Measurements from ENCODE around the gene SMARCA5. TPM values are rescaled to one million over a fixed set of nuclear protein-coding genes. Genes with fewer than 3 reads are reported as not detected.

SMARCA5 gene
- total RNA-seq, 1 donor from 2014 or later, result 49.8 TPM

GRCh38 chr4:143531380-143531779 is 17.9 kb downstream of the SMARCA5 start:
- CTCF ChIA-PET, result no interaction called here
- Mint-ChIP-seq H3K4me3 (no peak overlapping the region), H3K27ac (no peak overlapping the region), H3K9me3 (no peaks in the 10 kb centered on the region), H3K36me3 (ENCODE audit: low read depth) (peaks cover 80% of the 10 kb centered on the region), H3K4me1 (no peaks in the 10 kb centered on the region), H3K27me3 (no peaks in the 10 kb centered on the region)
- intact Hi-C loops (cut with micrococcal nuclease), result loop anchor here (2.0 kb wide), 1 partner anchor 15 kb away; no protein-coding TSS in a partner anchor
- DNase-seq (no peak), ATAC-seq (ENCODE audit: low read depth) (no peak)
- no peak for TF ChIP-seq CTCF (IDR thresholded peaks at IDR 0.05)
- POLR2A ChIA-PET, result no interaction called here

GRCh38 chr4:143531788-143532491 is 18.4 kb downstream of the SMARCA5 start:
- Mint-ChIP-seq H3K27me3 (no peaks in the 10 kb centered on the region), H3K9me3 (no peaks in the 10 kb centered on the region), H3K4me1 (no peaks in the 10 kb centered on the region), H3K4me3 (no peak overlapping the region), H3K27ac (no peak overlapping the region), H3K36me3 (ENCODE audit: low read depth) (peaks cover 80% of the 10 kb centered on the region)
- TF ChIP-seq CTCF (IDR thresholded peaks at IDR 0.05), result no peak
- ChIA-PET POLR2A (no interaction called here), CTCF (no interaction called here)
- intact Hi-C loops (cut with micrococcal nuclease), result loop anchor here (2.0 kb wide), 1 partner anchor 15 kb away; no protein-coding TSS in a partner anchor
- ATAC-seq (ENCODE audit: low read depth) (no peak), DNase-seq (no peak)

GRCh38 chr4:143538979-143539669 is 25.6 kb downstream of the SMARCA5 start:
- H3K4me1 Mint-ChIP-seq, result peaks cover 13% of the 10 kb centered on the region
- peaks cover 85% of the 10 kb centered on the region for H3K36me3 Mint-ChIP-seq (ENCODE audit: low read depth)
- CTCF ChIA-PET, result no interaction called here
- no peaks in the 10 kb centered on the region for H3K9me3 Mint-ChIP-seq
- DNase-seq, result no peak
- no peaks in the 10 kb centered on the region for H3K27me3 Mint-ChIP-seq
- ATAC-seq (ENCODE audit: low read depth), result peak; percentile 42
- TF ChIP-seq CTCF (IDR thresholded peaks at IDR 0.05), result no peak
- H3K4me3 Mint-ChIP-seq, result no peak overlapping the region
- peak overlapping the region; percentile 61 for H3K27ac Mint-ChIP-seq
- intact Hi-C loops (cut with micrococcal nuclease), result no loop called here
- POLR2A ChIA-PET, result interaction anchor here (0.7 kb wide), 1 partner anchor 11 kb away, joined by 3 read pairs; no protein-coding TSS in a partner anchor

GRCh38 chr4:143539670-143540023 is 26.1 kb downstream of the SMARCA5 start:
- peaks cover 85% of the 10 kb centered on the region for H3K36me3 Mint-ChIP-seq (ENCODE audit: low read depth)
- no peak for TF ChIP-seq CTCF (IDR thresholded peaks at IDR 0.05)
- H3K4me3 Mint-ChIP-seq, result no peak overlapping the region
- intact Hi-C loops (cut with micrococcal nuclease), result no loop called here
- no peaks in the 10 kb centered on the region for H3K9me3 Mint-ChIP-seq
- ChIA-PET POLR2A (interaction anchor here (0.7 kb wide), 1 partner anchor 10 kb away, joined by 3 read pairs; no protein-coding TSS in a partner anchor), CTCF (no interaction called here)
- H3K27me3 Mint-ChIP-seq, result no peaks in the 10 kb centered on the region
- H3K4me1 Mint-ChIP-seq, result peaks cover 13% of the 10 kb centered on the region
- DNase-seq (no peak), ATAC-seq (ENCODE audit: low read depth) (no peak)
- peak overlapping the region; percentile 61 for H3K27ac Mint-ChIP-seq

- H3K27me3 Mint-ChIP-seq, result no peaks in the 10 kb centered on the region
- H3K4me3 Mint-ChIP-seq, result no peak overlapping the region
- TF ChIP-seq CTCF (IDR thresholded peaks at IDR 0.05), result no peak
- H3K27ac Mint-ChIP-seq, result no peak overlapping the region
- no peak for DNase-seq
- H3K9me3 Mint-ChIP-seq, result no peaks in the 10 kb centered on the region
- peaks cover 8% of the 10 kb centered on the region for H3K4me1 Mint-ChIP-seq
- no peak for ATAC-seq (ENCODE audit: low read depth)
- peaks cover 78% of the 10 kb centered on the region for H3K36me3 Mint-ChIP-seq (ENCODE audit: low read depth)
- ChIA-PET CTCF (no interaction called here), POLR2A (interaction anchor here (1.0 kb wide), 1 partner anchor 11 kb away, joined by 3 read pairs; no protein-coding TSS in a partner anchor)
- intact Hi-C loops (cut with micrococcal nuclease), result no loop called here
Measured at GRCh38 chr4:143549928-143550327, 36.4 kb downstream of the SMARCA5 start.

All from activated B cell treated with CpG ODN at 0.5 μM for 24 hours (primary cell).